Esophagus squamous epithelium (tissue), 5 donors: ENCODE data around the gene LIPC. TPM values are rescaled to one million over a fixed set of nuclear protein-coding genes. Genes with fewer than 3 reads are reported as not detected.

Experiments
- DNase-seq: peaks from one replicate; lab custom pipeline; 2025; lab: John Stamatoyannopoulos, UW
- H3K27ac ChIP-seq, 4 donors: fragments of 200-600 bp; sonication (generic); one replicate each; pipeline ENCODE4 v1.5.1; 2016 to 2019; ENCODE audit warnings: mild to moderate bottlenecking in 1 of 4
- H3K27me3 ChIP-seq, 4 donors: fragments of 200-600 bp; sonication (generic); 1 replicate in 3 of 4; 2 replicates in 1 of 4; pipeline versions ENCODE4 v1.5.1 to v1.6.0; 2017 to 2021; ENCODE audit warnings: antibody characterized with exemption in 1 of 4
- H3K36me3 ChIP-seq, 3 donors: fragments of 200-600 bp; sonication (generic); one replicate each; pipeline ENCODE4 v1.5.1; 2016 to 2019
- H3K4me1 ChIP-seq, 3 donors: fragments of 200-600 bp; sonication (generic); one replicate each; pipeline ENCODE4 v1.5.1; 2017 to 2019
- H3K4me3 ChIP-seq, 4 donors: fragments of 200-600 bp; sonication (generic); 1 replicate in 3 of 4; 2 replicates in 1 of 4; pipeline ENCODE4 v1.5.1; 2016 to 2019; ENCODE audit warnings: mild to moderate bottlenecking in 2 of 4, moderate library complexity in 1 of 4
- H3K9me3 ChIP-seq, 3 donors: fragments of 200-600 bp; sonication (generic); one replicate each; pipeline ENCODE4 v1.5.1; 2016 to 2019
- CTCF ChIP-seq, 6 experiments: fragments of 450-650 bp in 4 of 6; fragments of 200-600 bp in 2 of 6; sonication (generic) in 2 of 6; IDR thresholded peaks; one replicate each; pipeline ENCODE4 v1.5.1; 2016 to 2019; ENCODE audit warnings: antibody characterized with exemption in 6 of 6, mild to moderate bottlenecking in 4 of 6, moderate library complexity in 4 of 6
- POLR2A ChIP-seq, 4 donors: fragments of 450-650 bp; IDR thresholded peaks; one replicate each; pipeline ENCODE4 v1.6.1; 2017; ENCODE audit warnings: antibody characterized with exemption in 4 of 4, mild to moderate bottlenecking in 4 of 4, moderate library complexity in 3 of 4
- WGBS, 2 donors: methylation state at CpG; one replicate each; pipeline ENCODE4 v1.1.5; 2018; 5-methylcytosine and 5-hydroxymethylcytosine counted together
- intact Hi-C: fragments of 100-400 bp; cut with DNase I; formaldehyde crosslinking; loops from one replicate; pipeline ENCODE4 v1.15.0; 2022
- total RNA-seq, 4 donors: library from RNA; depleted of rRNA; stranded (reverse); fragments of >200 nt; gene quantifications; one replicate each; pipeline ENCODE4 v1.1.0, GENCODE V29; 2016
- donor health status: DM: yes; HTN: yes; CAD: no.

The LIPC gene
- total RNA-seq, 4 donors from 2014 or later: 0.27 to 1.1 (median 0.38) TPM; not detected in 1

- 83 to 87% methylated on average over 4 of the region's 4 CpGs for WGBS, 2 donors
- no peak for DNase-seq
- Histone ChIP-seq H3K4me3 (no peak overlapping the region), H3K27ac (no peak overlapping the region), H3K9me3 (no peaks in the 10 kb centered on the region), H3K27me3 (no peaks in the 10 kb centered on the region), H3K4me1 (peaks cover 21 to 48% (median 29%) of the 10 kb centered on the region in 3 donors), H3K36me3 (no peaks in the 10 kb centered on the region)
- intact Hi-C loops: no loop called here
- TF ChIP-seq POLR2A (IDR thresholded peaks at IDR 0.05) (no peak), CTCF (IDR thresholded peaks at IDR 0.05) (no peak)
Observed at GRCh38 chr15:58436552-58436951, 4.8 kb downstream of the LIPC start.

- H3K9me3 ChIP-seq: no peaks in the 10 kb centered on the region
- H3K4me1 ChIP-seq: peaks cover 29 to 50% (median 35%) of the 10 kb centered on the region in 3 donors
- DNase-seq: no peak
- 85 to 90% methylated on average over 7 of the region's 9 CpGs for WGBS, 2 donors
- no peaks in the 10 kb centered on the region for H3K27me3 ChIP-seq
- H3K27ac ChIP-seq: no peak overlapping the region
- intact Hi-C loops: no loop called here
- TF ChIP-seq CTCF (IDR thresholded peaks at IDR 0.05) (no peak), POLR2A (IDR thresholded peaks at IDR 0.05) (no peak)
- no peaks in the 10 kb centered on the region for H3K36me3 ChIP-seq
- H3K4me3 ChIP-seq: no peak overlapping the region
Observed at GRCh38 chr15:58437531-58438105, 5.8 kb downstream of the LIPC start.

GRCh38 chr15:58438111-58438510 is 6.3 kb downstream of the LIPC start:
- TF ChIP-seq POLR2A (IDR thresholded peaks at IDR 0.05) (no peak), CTCF (IDR thresholded peaks at IDR 0.05) (no peak)
- Histone ChIP-seq H3K27me3 (no peaks in the 10 kb centered on the region), H3K9me3 (no peaks in the 10 kb centered on the region), H3K4me1 (peaks cover 29 to 53% (median 36%) of the 10 kb centered on the region in 3 donors), H3K4me3 (no peak overlapping the region), H3K27ac (no peak overlapping the region), H3K36me3 (no peaks in the 10 kb centered on the region)
- 85% methylated on average over 6 of the region's 9 CpGs; no CpG with 5 or more reads in 1 of the 2 donors for WGBS, 2 donors
- intact Hi-C loops: no loop called here
- DNase-seq: no peak

GRCh38 chr15:58438956-58439355 is 7.2 kb downstream of the LIPC start:
- WGBS, 2 donors: 54 to 59% methylated on average over 7 of the region's 7 CpGs
- H3K9me3 ChIP-seq: no peaks in the 10 kb centered on the region
- no peak for DNase-seq
- H3K27me3 ChIP-seq: no peaks in the 10 kb centered on the region
- TF ChIP-seq CTCF (IDR thresholded peaks at IDR 0.05) (peak in 4 of 6 experiments; percentile 22 to 51 (median 28)), POLR2A (IDR thresholded peaks at IDR 0.05) (no peak)
- peaks cover 29 to 57% (median 36%) of the 10 kb centered on the region in 3 donors for H3K4me1 ChIP-seq
- H3K4me3 ChIP-seq: no peak overlapping the region
- H3K27ac ChIP-seq: peak overlapping the region in 3 of 4 donors; percentile 36 to 92 (median 82)
- H3K36me3 ChIP-seq: no peaks in the 10 kb centered on the region
- intact Hi-C loops: no loop called here

GRCh38 chr15:58440158-58440910 is 8.5 kb downstream of the LIPC start:
- Histone ChIP-seq H3K36me3 (no peaks in the 10 kb centered on the region), H3K4me1 (peaks cover 29 to 69% (median 48%) of the 10 kb centered on the region in 3 donors), H3K4me3 (no peak overlapping the region), H3K27ac (peak overlapping the region; percentile 82 to 92 (median 89)), H3K27me3 (no peaks in the 10 kb centered on the region), H3K9me3 (no peaks in the 10 kb centered on the region)
- 41 to 46% methylated on average over 7 of the region's 7 CpGs for WGBS, 2 donors
- intact Hi-C loops: no loop called here
- no peak for DNase-seq
- peak in 1 of 6 experiments; percentile 3 for TF ChIP-seq CTCF (IDR thresholded peaks at IDR 0.05)
- TF ChIP-seq POLR2A (IDR thresholded peaks at IDR 0.05): no peak
